Measurements from ENCODE around the gene ZNF283.

The ZNF283 gene

DNA sequence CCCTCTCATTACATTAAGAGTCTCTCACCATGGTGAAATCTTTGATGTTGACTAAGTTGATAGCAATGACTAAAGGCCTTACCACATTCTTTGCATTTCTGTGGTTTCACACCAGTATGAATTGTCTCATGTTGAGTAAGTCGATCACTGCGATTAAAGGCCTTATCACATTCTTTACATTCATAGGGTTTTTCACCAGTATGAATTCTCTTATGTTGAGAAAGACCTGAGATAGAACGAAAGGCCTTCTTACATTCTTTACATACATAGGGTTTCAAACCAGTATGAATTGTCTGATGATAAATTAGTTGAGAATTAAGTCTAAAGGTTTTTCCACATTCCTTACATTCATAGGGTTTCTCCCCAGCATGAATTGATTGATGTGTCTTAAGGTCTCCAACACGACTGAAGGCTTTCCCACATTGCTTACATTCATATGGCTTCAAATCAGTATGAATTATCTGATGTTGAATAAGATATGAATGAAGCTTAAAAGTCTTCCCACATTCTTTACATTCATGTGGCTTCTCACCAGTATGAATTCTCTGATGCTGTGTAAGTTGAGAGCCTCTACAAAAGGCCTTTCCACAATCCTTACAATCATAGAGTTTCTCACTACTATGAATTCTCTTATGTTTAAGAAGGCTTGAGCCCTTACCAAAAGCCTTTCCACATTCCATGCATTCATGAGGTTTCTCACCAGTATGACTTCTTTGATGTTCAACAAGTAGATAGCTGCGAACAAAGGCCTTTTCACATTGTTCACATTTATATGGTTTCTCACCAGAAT is 45.6 kb downstream of the ZNF283 start:
- no peak for DNase-seq (ENCODE audit: low read depth)
- Histone ChIP-seq H3K9me3 (ENCODE audit: control insufficient read depth, low read length) (peaks cover 96% of the 10 kb centered on the region), H3K4me3 (ENCODE audit: low read length) (peak overlapping the region; percentile 71), H3K9ac (ENCODE audit: low read length) (no peak overlapping the region), H3K4me1 (ENCODE audit: control insufficient read depth, insufficient read depth, low read length) (no peaks in the 10 kb centered on the region), H3K36me3 (ENCODE audit: control insufficient read depth, insufficient read depth, low read length, severe bottlenecking) (peaks cover 44% of the 10 kb centered on the region), H3K27me3 (replicated peaks; ENCODE audit: control insufficient read depth, insufficient read depth, low read length) (no peaks in the 10 kb centered on the region)

DNA sequence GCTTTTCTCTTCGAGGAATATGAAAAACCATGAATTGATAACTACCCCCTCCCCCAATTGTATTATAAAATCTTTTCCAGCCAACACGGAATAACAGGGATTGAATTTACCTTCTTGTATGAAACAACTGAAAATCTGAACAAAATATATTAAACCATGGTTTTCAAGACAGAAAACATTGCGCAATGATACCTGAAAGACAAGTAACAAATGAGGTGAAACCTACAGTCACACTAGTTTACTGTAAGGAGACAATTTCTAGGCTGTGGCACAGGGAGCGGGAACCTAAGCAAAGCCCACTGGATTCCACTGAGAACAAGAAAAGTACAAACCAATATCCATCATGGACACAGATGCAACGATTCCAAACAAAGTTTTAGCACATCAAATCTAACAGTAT is 53.4 kb downstream of the ZNF283 start:
- H3K4me1 ChIP-seq (ENCODE audit: control insufficient read depth, insufficient read depth, low read length), result no peaks in the 10 kb centered on the region
- peaks cover 89% of the 10 kb centered on the region for H3K9me3 ChIP-seq (ENCODE audit: control insufficient read depth, low read length)
- H3K27me3 ChIP-seq (replicated peaks; ENCODE audit: control insufficient read depth, insufficient read depth, low read length), result no peaks in the 10 kb centered on the region
- no peak for DNase-seq (ENCODE audit: low read depth)
- peak overlapping the region; percentile 38 for H3K4me3 ChIP-seq (ENCODE audit: low read length)
- peaks cover 35% of the 10 kb centered on the region for H3K36me3 ChIP-seq (ENCODE audit: control insufficient read depth, insufficient read depth, low read length, severe bottlenecking)
- no peak overlapping the region for H3K9ac ChIP-seq (ENCODE audit: low read length)

DNA sequence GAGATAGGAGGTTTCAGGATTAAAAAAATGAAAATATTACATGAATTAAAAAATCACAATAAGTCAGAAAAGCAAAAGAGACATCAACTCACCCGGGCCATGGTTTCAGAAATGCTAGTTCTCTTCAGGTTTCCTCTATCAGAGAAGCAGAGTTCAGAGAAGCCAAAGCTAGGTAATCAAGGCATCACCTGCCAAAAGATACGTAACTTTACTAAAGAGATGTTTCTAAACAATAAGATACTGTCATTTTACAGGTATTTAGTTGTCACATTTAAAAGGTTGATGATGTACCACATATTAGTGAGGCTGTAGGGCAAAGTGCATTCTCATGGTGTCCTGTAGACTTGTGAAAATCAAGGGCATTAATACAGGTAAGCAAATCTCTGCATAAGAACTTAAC is 56.7 kb downstream of the ZNF283 start, which contains the start of gene ZNF404:
Gene ZNF404, minus strand, starts transcription at position 101 of the 400 bp plus-strand sequence.
- DNase-seq (ENCODE audit: low read depth), result no peak
- Histone ChIP-seq H3K36me3 (ENCODE audit: control insufficient read depth, insufficient read depth, low read length, severe bottlenecking) (peaks cover 22% of the 10 kb centered on the region), H3K4me1 (ENCODE audit: control insufficient read depth, insufficient read depth, low read length) (no peaks in the 10 kb centered on the region), H3K4me3 (ENCODE audit: low read length) (peak within 1 kb of the TSS; percentile 14), H3K9ac (ENCODE audit: low read length) (no peak within 1 kb of the TSS), H3K9me3 (ENCODE audit: control insufficient read depth, low read length) (peaks cover 87% of the 10 kb centered on the region), H3K27me3 (replicated peaks; ENCODE audit: control insufficient read depth, insufficient read depth, low read length) (no peaks in the 10 kb centered on the region)

DNA sequence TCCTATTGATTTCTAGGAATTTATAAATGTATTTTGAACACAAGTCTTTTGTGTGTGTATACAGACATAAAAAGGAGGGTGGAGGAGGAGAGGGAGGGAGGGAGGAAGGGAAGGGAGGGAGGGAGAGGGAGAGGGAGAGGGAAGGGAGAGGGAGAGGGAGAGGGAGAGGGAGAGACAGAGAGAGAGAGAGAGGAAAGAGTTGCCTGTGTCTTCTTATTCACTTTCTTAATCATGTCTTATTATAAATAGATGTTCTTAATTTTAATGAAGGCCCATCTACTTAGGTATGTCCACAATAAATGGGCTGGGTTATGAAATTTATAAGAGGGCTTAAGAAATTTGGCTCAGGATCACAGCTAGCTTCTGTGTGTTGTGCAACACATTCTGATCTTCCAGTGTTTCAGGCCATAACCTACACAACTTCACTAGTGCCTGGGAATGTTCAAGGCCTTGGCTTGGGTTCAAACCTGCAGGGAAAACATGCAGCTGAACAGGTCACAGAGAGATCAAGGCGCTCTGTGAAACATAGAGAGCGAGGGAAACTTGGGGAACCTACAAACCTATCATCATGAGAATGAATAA is 68.7 kb downstream of the ZNF283 start:
- no peak overlapping the region for H3K9ac ChIP-seq (ENCODE audit: low read length)
- peaks cover 10% of the 10 kb centered on the region for H3K36me3 ChIP-seq (ENCODE audit: control insufficient read depth, insufficient read depth, low read length, severe bottlenecking)
- peaks cover under 1% of the 10 kb centered on the region for H3K4me1 ChIP-seq (ENCODE audit: control insufficient read depth, insufficient read depth, low read length)
- no peak overlapping the region for H3K4me3 ChIP-seq (ENCODE audit: low read length)
- no peak for DNase-seq (ENCODE audit: low read depth)
- peaks cover 30% of the 10 kb centered on the region for H3K9me3 ChIP-seq (ENCODE audit: control insufficient read depth, low read length)
- no peaks in the 10 kb centered on the region for H3K27me3 ChIP-seq (replicated peaks; ENCODE audit: control insufficient read depth, insufficient read depth, low read length)

All from adipocyte (in vitro differentiated cells).